HFFc6 (cell line): ENCODE measurements around the gene LRP5. TPM values are rescaled to one million over a fixed set of nuclear protein-coding genes. Genes with fewer than 3 reads are reported as not detected.

Source experiments
- DNase-seq: peaks from one replicate; pipeline ENCODE4 v3.0.0-alpha.2; 2018
- H3K27ac Mint-ChIP-seq: 2 replicates; pipeline ENCODE4 v1.8.0; 2020; ENCODE audit warnings: mild to moderate bottlenecking, mixed read lengths
- H3K27me3 Mint-ChIP-seq: 2 replicates; pipeline ENCODE4 v1.8.0; 2021; ENCODE audit warnings: mild to moderate bottlenecking, moderate library complexity, mixed read lengths; ENCODE audit not compliant: insufficient read depth
- H3K36me3 Mint-ChIP-seq: 2 replicates; pipeline ENCODE4 v1.8.0; 2021; ENCODE audit warnings: low read depth, mixed read lengths
- H3K4me1 Mint-ChIP-seq: 2 replicates; pipeline ENCODE4 v1.8.0; 2020; ENCODE audit warnings: low read depth, mixed read lengths
- H3K4me3 Mint-ChIP-seq: 2 replicates; pipeline ENCODE4 v1.8.0; 2020; ENCODE audit warnings: mild to moderate bottlenecking, moderate library complexity, mixed read lengths
- H3K9me3 Mint-ChIP-seq: 2 replicates; pipeline ENCODE4 v1.8.0; 2020; ENCODE audit warnings: mild to moderate bottlenecking, mixed read lengths
- total RNA-seq, 6 experiments: library from RNA; stranded (reverse); fragmentation: NEBNext Ultra II Directional; extraction: Animal tissue kit (Norgen Biotek cat#: 25700); gene quantifications; 2 replicates in 1 of 6; 3 replicates in 5 of 6; pipeline ENCODE4 v1.2.3, GENCODE V29; 2021
- TF ChIP-seq, protein P1 (sequence below): fragments of 200-600 bp; sonication (generic); IDR thresholded peaks from 2 replicates; pipeline ENCODE4 v1.5.0; 2021; ENCODE audit warnings: antibody characterized with exemption, mild to moderate bottlenecking

LRP5 gene
- total RNA-seq, 6 experiments from 2014 or later: 2.5 to 14.9 (median 3.8) TPM

DNA sequence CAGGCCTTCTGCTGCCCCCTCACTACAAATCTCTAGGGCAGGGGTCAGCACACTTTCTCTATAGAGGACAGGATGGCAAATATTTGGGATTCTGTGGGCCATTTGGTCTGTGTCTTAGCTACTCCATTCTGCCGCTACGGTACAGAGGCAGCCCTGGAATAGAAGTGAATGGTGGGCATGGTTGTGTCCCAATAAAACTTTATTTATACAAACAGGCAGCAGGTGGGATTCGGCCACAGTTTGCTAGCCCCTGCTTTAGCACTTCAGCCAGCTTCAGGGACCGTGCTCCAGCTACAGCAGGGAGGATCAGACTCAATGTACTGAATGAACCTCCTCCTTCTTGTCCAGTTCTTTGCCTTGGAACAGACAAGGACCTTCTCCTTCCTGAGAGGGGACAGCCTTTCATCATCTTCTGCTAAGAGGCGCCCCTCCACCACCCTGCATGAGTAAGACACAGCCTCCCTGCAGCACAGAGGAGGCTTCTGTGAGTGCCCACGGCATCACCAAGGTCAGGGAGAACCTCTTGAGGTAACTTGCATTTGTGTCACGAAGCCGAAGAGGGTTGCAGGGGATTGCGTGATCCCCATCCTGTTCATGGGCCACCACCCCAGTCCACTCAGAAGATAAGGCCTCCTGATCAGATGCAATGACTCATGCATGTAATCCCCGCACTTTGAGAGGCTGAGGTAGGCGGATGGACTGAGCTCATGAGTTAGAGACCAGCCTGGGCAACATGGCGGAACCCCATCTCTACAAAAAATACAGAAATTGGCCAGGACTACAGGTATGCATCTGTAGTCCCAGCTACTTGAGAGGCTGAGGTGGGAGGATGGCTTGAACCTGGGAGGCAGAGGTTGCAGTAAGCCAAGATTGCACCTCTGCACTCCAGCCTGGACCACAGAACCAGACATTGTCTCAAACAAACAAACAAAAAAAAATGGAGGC lies 45.2 kb upstream of the LRP5 start:
- Mint-ChIP-seq H3K9me3 (no peaks in the 10 kb centered on the region), H3K4me3 (no peak overlapping the region), H3K27me3 (peaks cover 2% of the 10 kb centered on the region), H3K27ac (no peak overlapping the region), H3K4me1 (peaks cover 34% of the 10 kb centered on the region), H3K36me3 (peaks cover 39% of the 10 kb centered on the region)
- TF ChIP-seq, protein P1, sequence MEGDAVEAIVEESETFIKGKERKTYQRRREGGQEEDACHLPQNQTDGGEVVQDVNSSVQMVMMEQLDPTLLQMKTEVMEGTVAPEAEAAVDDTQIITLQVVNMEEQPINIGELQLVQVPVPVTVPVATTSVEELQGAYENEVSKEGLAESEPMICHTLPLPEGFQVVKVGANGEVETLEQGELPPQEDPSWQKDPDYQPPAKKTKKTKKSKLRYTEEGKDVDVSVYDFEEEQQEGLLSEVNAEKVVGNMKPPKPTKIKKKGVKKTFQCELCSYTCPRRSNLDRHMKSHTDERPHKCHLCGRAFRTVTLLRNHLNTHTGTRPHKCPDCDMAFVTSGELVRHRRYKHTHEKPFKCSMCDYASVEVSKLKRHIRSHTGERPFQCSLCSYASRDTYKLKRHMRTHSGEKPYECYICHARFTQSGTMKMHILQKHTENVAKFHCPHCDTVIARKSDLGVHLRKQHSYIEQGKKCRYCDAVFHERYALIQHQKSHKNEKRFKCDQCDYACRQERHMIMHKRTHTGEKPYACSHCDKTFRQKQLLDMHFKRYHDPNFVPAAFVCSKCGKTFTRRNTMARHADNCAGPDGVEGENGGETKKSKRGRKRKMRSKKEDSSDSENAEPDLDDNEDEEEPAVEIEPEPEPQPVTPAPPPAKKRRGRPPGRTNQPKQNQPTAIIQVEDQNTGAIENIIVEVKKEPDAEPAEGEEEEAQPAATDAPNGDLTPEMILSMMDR: no peak
- no peak for DNase-seq

- Mint-ChIP-seq H3K27me3 (peaks cover 5% of the 10 kb centered on the region), H3K27ac (no peak overlapping the region), H3K4me1 (peaks cover 39% of the 10 kb centered on the region), H3K36me3 (peaks cover 34% of the 10 kb centered on the region), H3K4me3 (no peak overlapping the region), H3K9me3 (no peaks in the 10 kb centered on the region)
- no peak for DNase-seq
- TF ChIP-seq, protein P1: no peak
Observed at GRCh38 chr11:68267881-68268240, 44.5 kb upstream of the LRP5 start.

GRCh38 chr11:68269414-68270081 lies 42.8 kb upstream of the LRP5 start:
- Mint-ChIP-seq H3K27me3 (peaks cover 3% of the 10 kb centered on the region), H3K36me3 (peaks cover 26% of the 10 kb centered on the region), H3K4me3 (peak overlapping the region; percentile 95), H3K27ac (peak overlapping the region; percentile 99), H3K9me3 (no peaks in the 10 kb centered on the region), H3K4me1 (peaks cover 39% of the 10 kb centered on the region)
- TF ChIP-seq, protein P1: no peak
- peak; percentile 77 for DNase-seq

DNA sequence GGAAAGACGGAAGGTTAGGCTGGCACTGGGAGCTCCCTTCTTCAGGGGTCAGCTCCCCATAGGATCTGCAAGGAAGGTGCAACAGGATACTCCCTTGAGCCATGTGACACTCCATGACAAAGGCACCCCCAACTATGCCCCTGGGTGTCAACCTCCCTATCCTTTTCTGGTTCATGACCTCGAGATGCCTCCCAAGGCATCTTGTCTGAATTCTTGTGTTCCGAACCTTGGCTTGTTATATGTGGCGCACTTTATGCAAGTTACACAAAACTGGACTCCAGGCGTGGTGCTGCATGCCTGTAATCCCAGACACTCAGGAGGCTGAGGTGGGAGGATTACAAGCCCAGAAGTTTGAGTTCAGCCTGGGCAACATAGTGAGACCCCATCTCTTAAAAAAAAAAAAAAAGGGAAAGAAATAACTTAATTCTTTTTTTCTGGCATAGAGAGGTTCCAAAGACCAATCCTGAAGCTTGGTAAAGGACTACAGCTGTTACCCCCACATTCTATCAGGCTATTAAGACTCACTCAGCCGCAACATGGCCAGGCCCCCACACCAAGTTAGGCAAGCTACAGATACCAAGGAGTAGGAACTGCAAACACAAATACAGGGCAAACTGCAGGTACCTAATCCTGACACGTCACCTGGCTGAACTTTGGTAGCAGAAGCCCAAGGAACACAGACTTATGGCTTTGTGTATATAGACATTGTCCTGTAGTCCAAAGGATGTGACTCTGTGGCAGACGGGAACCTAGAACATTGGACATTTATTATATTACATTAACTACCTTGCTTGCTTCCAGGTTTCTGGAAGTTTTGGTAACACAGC lies 42.0 kb upstream of the LRP5 start:
- Mint-ChIP-seq H3K9me3 (no peaks in the 10 kb centered on the region), H3K27me3 (peaks cover 3% of the 10 kb centered on the region), H3K36me3 (peaks cover 17% of the 10 kb centered on the region), H3K4me1 (peaks cover 39% of the 10 kb centered on the region), H3K4me3 (peak overlapping the region; percentile 95), H3K27ac (peak overlapping the region; percentile 99)
- TF ChIP-seq, protein P1: no peak
- no peak for DNase-seq

GRCh38 chr11:68271023-68271780 lies 41.2 kb upstream of the LRP5 start:
- Mint-ChIP-seq H3K27me3 (peaks cover 3% of the 10 kb centered on the region), H3K4me1 (peaks cover 39% of the 10 kb centered on the region), H3K36me3 (peaks cover 17% of the 10 kb centered on the region), H3K4me3 (peak overlapping the region; percentile 95), H3K9me3 (no peaks in the 10 kb centered on the region), H3K27ac (peak overlapping the region; percentile 99)
- TF ChIP-seq, protein P1: peak; percentile 71
- peak; percentile 72 for DNase-seq
